Tibial artery (tissue), 4 donors: ENCODE data around the gene APOLD1.

Experiments
- DNase-seq, 2 donors: peaks; one replicate each; pipeline ENCODE4 v3.0.0-alpha.2; 2019
- H3K27ac ChIP-seq, 2 donors: fragments of 200-600 bp; sonication (generic) in 1 of 2; 1 replicate in 1 of 2; 2 replicates in 1 of 2; pipeline ENCODE4 v1.5.1; 2018 to 2019; ENCODE audit warnings: mild to moderate bottlenecking in 1 of 2
- H3K27me3 ChIP-seq, 2 donors: fragments of 200-600 bp; sonication (generic) in 1 of 2; one replicate each; pipeline versions ENCODE4 v1.5.1 to v1.6.0; 2016 to 2019
- H3K36me3 ChIP-seq, 3 donors: fragments of 200-600 bp; sonication (generic) in 2 of 3; one replicate each; pipeline ENCODE4 v1.5.1; 2016 to 2019; ENCODE audit warnings: mild to moderate bottlenecking in 2 of 3
- H3K4me1 ChIP-seq, 4 donors: fragments of 200-600 bp; sonication (generic) in 2 of 4; 1 replicate in 3 of 4; 2 replicates in 1 of 4; pipeline ENCODE4 v1.5.1; 2016 to 2019
- H3K4me3 ChIP-seq, 2 donors: fragments of 200-600 bp; sonication (generic) in 1 of 2; 1 replicate in 1 of 2; 2 replicates in 1 of 2; pipeline ENCODE4 v1.5.1; 2018 to 2019; ENCODE audit warnings: mild to moderate bottlenecking in 2 of 2
- H3K9me3 ChIP-seq, 3 donors: fragments of 200-600 bp; sonication (generic) in 1 of 3; one replicate each; pipeline ENCODE4 v1.5.1; 2016 to 2019
- CTCF ChIP-seq, 2 experiments: fragments of 200-600 bp in 1 of 2; fragments of 450-650 bp in 1 of 2; IDR thresholded peaks; one replicate each; pipeline ENCODE4 v1.5.1; 2017 to 2019; ENCODE audit warnings: antibody characterized with exemption in 2 of 2, mild to moderate bottlenecking in 1 of 2, moderate library complexity in 1 of 2
- intact Hi-C: fragments of 100-400 bp; cut with DNase I; formaldehyde crosslinking; loops from one replicate; pipeline ENCODE4 v1.15.0; 2023; ENCODE audit warnings: low total_unique reads

Gene APOLD1

GRCh38 chr12:12776261-12776660 lies 9.2 kb upstream of the APOLD1 start:
- Histone ChIP-seq H3K4me1 (no peaks in the 10 kb centered on the region), H3K27me3 (no peaks in the 10 kb centered on the region), H3K9me3 (no peaks in the 10 kb centered on the region), H3K4me3 (no peak overlapping the region), H3K36me3 (no peaks in the 10 kb centered on the region), H3K27ac (no peak overlapping the region)
- intact Hi-C loops = no loop called here
- TF ChIP-seq CTCF (IDR thresholded peaks at IDR 0.05) = no peak
- no peak for DNase-seq

GRCh38 chr12:12777092-12777491 lies 8.4 kb upstream of the APOLD1 start:
- no peak overlapping the region for H3K4me3 ChIP-seq
- intact Hi-C loops = no loop called here
- no peak overlapping the region for H3K27ac ChIP-seq
- no peaks in the 10 kb centered on the region for H3K4me1 ChIP-seq
- H3K9me3 ChIP-seq = no peaks in the 10 kb centered on the region
- H3K27me3 ChIP-seq = no peaks in the 10 kb centered on the region
- no peak for TF ChIP-seq CTCF (IDR thresholded peaks at IDR 0.05)
- no peak for DNase-seq
- H3K36me3 ChIP-seq = no peaks in the 10 kb centered on the region

- no peak for DNase-seq
- Histone ChIP-seq H3K4me3 (no peak overlapping the region), H3K4me1 (no peaks in the 10 kb centered on the region), H3K9me3 (no peaks in the 10 kb centered on the region), H3K27me3 (no peaks in the 10 kb centered on the region), H3K27ac (no peak overlapping the region), H3K36me3 (no peaks in the 10 kb centered on the region)
- intact Hi-C loops = no loop called here
- TF ChIP-seq CTCF (IDR thresholded peaks at IDR 0.05) = no peak
These were observed 6.5 kb upstream of the APOLD1 start for GRCh38 chr12:12779007-12779406.

GRCh38 chr12:12779529-12779928 lies 5.9 kb upstream of the APOLD1 start:
- peaks cover 0 to 2% (median 0%) of the 10 kb centered on the region in 4 donors for H3K4me1 ChIP-seq
- H3K36me3 ChIP-seq = no peaks in the 10 kb centered on the region
- intact Hi-C loops = no loop called here
- H3K9me3 ChIP-seq = no peaks in the 10 kb centered on the region
- H3K4me3 ChIP-seq = no peak overlapping the region
- H3K27me3 ChIP-seq = no peaks in the 10 kb centered on the region
- no peak overlapping the region for H3K27ac ChIP-seq
- TF ChIP-seq CTCF (IDR thresholded peaks at IDR 0.05) = no peak
- no peak for DNase-seq

GRCh38 chr12:12784116-12784515 lies 1.3 kb upstream of the APOLD1 start:
- H3K9me3 ChIP-seq = no peaks in the 10 kb centered on the region
- peak overlapping the region; percentile 80 to 91 for H3K27ac ChIP-seq
- intact Hi-C loops = no loop called here
- DNase-seq = no peak
- no peaks in the 10 kb centered on the region for H3K36me3 ChIP-seq
- peaks cover 0 to 41% (median 17%) of the 10 kb centered on the region in 4 donors for H3K4me1 ChIP-seq
- no peaks in the 10 kb centered on the region for H3K27me3 ChIP-seq
- no peak overlapping the region for H3K4me3 ChIP-seq
- TF ChIP-seq CTCF (IDR thresholded peaks at IDR 0.05) = no peak

- no peaks in the 10 kb centered on the region for H3K27me3 ChIP-seq
- peak overlapping the region; percentile 63 to 64 for H3K4me3 ChIP-seq
- no peak for TF ChIP-seq CTCF (IDR thresholded peaks at IDR 0.05)
- H3K9me3 ChIP-seq = no peaks in the 10 kb centered on the region
- no peak for DNase-seq
- H3K36me3 ChIP-seq = no peaks in the 10 kb centered on the region
- intact Hi-C loops = loop anchor here (5.0 kb wide), 2 partner anchors 69 to 106 kb away; partner anchors contain the start of genes CDKN1B and GPRC5A
- H3K27ac ChIP-seq = peak overlapping the region; percentile 80 to 91
- H3K4me1 ChIP-seq = peaks cover 0 to 42% (median 19%) of the 10 kb centered on the region in 4 donors
These were observed 869 bp downstream of the APOLD1 start for GRCh38 chr12:12786351-12786705.
